Calu3 (cell line): Measurements from ENCODE around the gene CNPY1. TPM values are rescaled to one million over a fixed set of nuclear protein-coding genes. Genes with fewer than 3 reads are reported as not detected.

ENCODE experiments used
- BruUV-seq: library from RNA; stranded (reverse); fragments of 400-500 nt; replicated peaks from 2 replicates; lab custom pipeline; 2021; lab: Mats Ljungman, UMichigan
- CTCF ChIA-PET: fragments of 300-600 bp; sonication (Branson Sonifier 250); formaldehyde crosslinking; loops from one replicate; lab custom pipeline; 2022; ENCODE audit warnings: antibody characterized with exemption; lab: Charles Lee
- DNase-seq: peaks from one replicate; pipeline ENCODE4 v3.0.0; 2022
- H3K27ac Mint-ChIP-seq: one replicate; pipeline ENCODE4 v1.8.0; 2022; ENCODE audit warnings: mixed read lengths; ENCODE audit not compliant: unreplicated experiment
- H3K27me3 Mint-ChIP-seq: one replicate; pipeline ENCODE4 v1.8.0; 2022; ENCODE audit warnings: mixed read lengths; ENCODE audit not compliant: unreplicated experiment
- H3K36me3 Mint-ChIP-seq: one replicate; pipeline ENCODE4 v1.8.0; 2022; ENCODE audit warnings: mild to moderate bottlenecking, moderate library complexity, mixed read lengths; ENCODE audit not compliant: insufficient read depth, unreplicated experiment
- H3K4me1 Mint-ChIP-seq: one replicate; pipeline ENCODE4 v1.8.0; 2022; ENCODE audit warnings: mild to moderate bottlenecking, low read depth, mixed read lengths; ENCODE audit not compliant: unreplicated experiment
- H3K4me3 Mint-ChIP-seq: one replicate; pipeline ENCODE4 v1.8.0; 2022; ENCODE audit warnings: mild to moderate bottlenecking, low read depth, moderate library complexity, mixed read lengths; ENCODE audit not compliant: unreplicated experiment
- H3K9me3 Mint-ChIP-seq: one replicate; pipeline ENCODE4 v1.8.0; 2022; ENCODE audit warnings: low read depth, mixed read lengths; ENCODE audit not compliant: unreplicated experiment
- intact Hi-C: fragments of 100-400 bp; cut with micrococcal nuclease; formaldehyde crosslinking; loops from one replicate; pipeline ENCODE4 v1.10.0; 2022; ENCODE audit not compliant: unreplicated experiment
- total RNA-seq: library from RNA; stranded (reverse); gene quantifications from 2 replicates; pipeline ENCODE4 v1.2.3, GENCODE V29; 2022
- TF ChIP-seq, protein P1 (sequence below): fragments of 200-600 bp; IDR thresholded peaks from one replicate; pipeline ENCODE4 v1.8.0; 2022; ENCODE audit warnings: antibody characterized with exemption; ENCODE audit not compliant: unreplicated experiment

Gene CNPY1
- total RNA-seq, 1 experiment from 2014 or later: not detected

GRCh38 chr7:155464183-155464582 lies 82.2 kb downstream of the CNPY1 start:
- CTCF ChIA-PET: no interaction called here
- no TSS peak for BruUV-seq
- no peak for DNase-seq
- intact Hi-C loops: no loop called here
- peaks cover 12% of the 10 kb centered on the region for H3K36me3 Mint-ChIP-seq
- H3K27ac Mint-ChIP-seq: no peak overlapping the region
- no peaks in the 10 kb centered on the region for H3K9me3 Mint-ChIP-seq
- peaks cover 42% of the 10 kb centered on the region for H3K27me3 Mint-ChIP-seq
- TF ChIP-seq, protein P1, sequence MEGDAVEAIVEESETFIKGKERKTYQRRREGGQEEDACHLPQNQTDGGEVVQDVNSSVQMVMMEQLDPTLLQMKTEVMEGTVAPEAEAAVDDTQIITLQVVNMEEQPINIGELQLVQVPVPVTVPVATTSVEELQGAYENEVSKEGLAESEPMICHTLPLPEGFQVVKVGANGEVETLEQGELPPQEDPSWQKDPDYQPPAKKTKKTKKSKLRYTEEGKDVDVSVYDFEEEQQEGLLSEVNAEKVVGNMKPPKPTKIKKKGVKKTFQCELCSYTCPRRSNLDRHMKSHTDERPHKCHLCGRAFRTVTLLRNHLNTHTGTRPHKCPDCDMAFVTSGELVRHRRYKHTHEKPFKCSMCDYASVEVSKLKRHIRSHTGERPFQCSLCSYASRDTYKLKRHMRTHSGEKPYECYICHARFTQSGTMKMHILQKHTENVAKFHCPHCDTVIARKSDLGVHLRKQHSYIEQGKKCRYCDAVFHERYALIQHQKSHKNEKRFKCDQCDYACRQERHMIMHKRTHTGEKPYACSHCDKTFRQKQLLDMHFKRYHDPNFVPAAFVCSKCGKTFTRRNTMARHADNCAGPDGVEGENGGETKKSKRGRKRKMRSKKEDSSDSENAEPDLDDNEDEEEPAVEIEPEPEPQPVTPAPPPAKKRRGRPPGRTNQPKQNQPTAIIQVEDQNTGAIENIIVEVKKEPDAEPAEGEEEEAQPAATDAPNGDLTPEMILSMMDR: no peak
- H3K4me1 Mint-ChIP-seq: peaks cover 10% of the 10 kb centered on the region
- no peak overlapping the region for H3K4me3 Mint-ChIP-seq

DNA sequence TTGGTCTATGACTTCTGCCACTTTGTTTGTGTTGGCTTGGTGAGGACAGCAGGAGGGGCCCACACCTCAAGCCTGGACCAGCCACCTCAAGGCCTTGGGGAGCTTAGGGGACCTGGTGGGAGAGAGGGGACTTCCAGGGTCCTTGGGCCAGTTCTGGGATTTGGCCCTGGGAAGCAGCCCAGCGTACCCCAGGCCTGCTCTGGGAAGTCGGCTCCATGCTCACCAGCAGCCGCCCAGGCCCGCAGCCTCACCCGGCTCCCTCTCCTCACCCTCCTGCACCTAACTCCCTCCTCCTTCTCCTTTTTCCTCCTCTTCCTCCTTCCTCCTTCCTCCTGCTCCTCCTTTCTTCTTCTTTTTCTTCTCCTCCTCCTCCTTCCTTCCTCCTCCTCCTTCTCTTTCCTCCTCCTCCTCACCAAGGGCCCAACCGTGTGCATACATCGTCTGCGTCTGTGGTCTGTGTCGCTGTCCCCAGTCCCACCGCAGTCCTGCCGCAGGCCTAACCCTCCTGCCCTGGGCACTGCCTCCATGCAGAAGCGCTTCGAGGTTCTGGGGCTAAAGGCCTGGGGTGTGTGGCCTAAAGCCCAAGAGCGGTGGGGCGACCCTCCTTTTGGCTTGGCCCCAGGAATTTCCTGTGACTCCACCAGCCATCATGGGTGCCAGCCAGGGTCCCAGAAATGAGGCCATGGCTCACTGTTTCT lies 83.1 kb downstream of the CNPY1 start:
- intact Hi-C loops: no loop called here
- H3K27me3 Mint-ChIP-seq: peaks cover 38% of the 10 kb centered on the region

DNA sequence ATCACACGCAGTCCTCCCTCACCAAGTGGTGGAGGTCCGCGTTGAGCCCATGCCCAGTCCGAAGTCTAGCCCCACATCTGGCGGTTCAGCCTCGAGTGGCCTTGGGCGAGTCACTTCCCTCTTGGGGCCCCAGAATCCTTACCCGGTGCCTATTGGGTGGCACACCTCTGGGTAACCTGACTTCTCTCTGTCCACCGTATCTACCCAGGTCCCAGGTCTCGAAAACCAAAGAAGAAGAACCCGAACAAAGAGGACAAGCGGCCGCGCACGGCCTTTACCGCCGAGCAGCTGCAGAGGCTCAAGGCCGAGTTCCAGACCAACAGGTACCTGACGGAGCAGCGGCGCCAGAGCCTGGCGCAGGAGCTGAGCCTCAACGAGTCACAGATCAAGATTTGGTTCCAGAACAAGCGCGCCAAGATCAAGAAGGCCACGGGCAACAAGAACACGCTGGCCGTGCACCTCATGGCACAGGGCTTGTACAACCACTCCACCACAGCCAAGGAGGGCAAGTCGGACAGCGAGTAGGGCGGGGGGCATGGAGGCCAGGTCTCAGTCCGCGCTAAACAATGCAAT lies 84.1 kb downstream of the CNPY1 start:
- DNase-seq: no peak
- Mint-ChIP-seq H3K27ac (no peak overlapping the region), H3K4me3 (no peak overlapping the region), H3K36me3 (peaks cover 25% of the 10 kb centered on the region), H3K27me3 (peaks cover 35% of the 10 kb centered on the region), H3K4me1 (peaks cover 12% of the 10 kb centered on the region), H3K9me3 (no peaks in the 10 kb centered on the region)
- CTCF ChIA-PET: no interaction called here
- intact Hi-C loops: no loop called here
- no TSS peak for BruUV-seq
- TF ChIP-seq, protein P1: no peak

More for the DNA sequence above, 83.1 kb downstream of the CNPY1 start:
- Mint-ChIP-seq H3K36me3 (peaks cover 16% of the 10 kb centered on the region), H3K27ac (no peak overlapping the region), H3K9me3 (no peaks in the 10 kb centered on the region), H3K4me1 (peaks cover 12% of the 10 kb centered on the region), H3K4me3 (no peak overlapping the region)
- BruUV-seq: no TSS peak
- CTCF ChIA-PET: no interaction called here
- TF ChIP-seq, protein P1: no peak
- no peak for DNase-seq

DNA sequence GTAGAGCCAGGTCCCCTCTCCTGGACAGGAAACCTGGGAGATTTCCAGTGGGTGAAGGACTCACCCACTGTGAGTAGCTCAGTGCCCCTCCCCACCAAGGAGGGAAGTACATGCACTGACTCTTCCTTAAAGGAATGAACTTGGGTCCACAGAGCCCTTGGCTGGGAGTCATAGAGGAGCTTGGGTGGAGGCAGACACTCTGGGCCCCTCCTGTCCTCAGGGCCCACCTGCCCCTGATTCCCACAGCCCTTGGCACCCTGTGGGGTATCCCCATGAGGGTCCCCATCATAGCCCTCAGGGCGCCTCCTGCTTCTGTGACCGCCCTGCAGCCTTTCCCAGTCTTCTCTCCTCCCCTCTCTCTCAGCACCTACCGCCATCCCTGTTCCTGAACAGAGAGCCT lies 84.7 kb downstream of the CNPY1 start:
- CTCF ChIA-PET: interaction anchor here (0.7 kb wide), 1 partner anchor 16 kb away, joined by 3 read pairs; no protein-coding TSS in a partner anchor
- intact Hi-C loops: no loop called here
- BruUV-seq: no TSS peak
- TF ChIP-seq, protein P1: no peak
- H3K4me1 Mint-ChIP-seq: peaks cover 13% of the 10 kb centered on the region
- no peak overlapping the region for H3K27ac Mint-ChIP-seq
- H3K36me3 Mint-ChIP-seq: peaks cover 31% of the 10 kb centered on the region
- peaks cover 42% of the 10 kb centered on the region for H3K27me3 Mint-ChIP-seq
- no peak overlapping the region for H3K4me3 Mint-ChIP-seq
- no peaks in the 10 kb centered on the region for H3K9me3 Mint-ChIP-seq
- DNase-seq: no peak
